GM23338 (cell line): ENCODE results near the gene YBX1. TPM values are rescaled to one million over a fixed set of nuclear protein-coding genes. Genes with fewer than 3 reads are reported as not detected.

Source experiments
- ATAC-seq: fragments of 200-7000 bp; cut with Tn5 transposase; 3 replicates; pipeline ENCODE4 v1.9.1; 2020
- DNase-seq: peaks from one replicate; pipeline ENCODE4 v3.0.0-alpha.2; 2015; ENCODE audit warnings: low spot score
- H2AFZ ChIP-seq: fragments of 200-600 bp; sonication (generic); 2 replicates; pipeline ENCODE4 v1.8.0; 2016; ENCODE audit warnings: antibody characterized with exemption, mild to moderate bottlenecking, moderate library complexity
- H3F3A ChIP-seq: fragments of 200-600 bp; sonication (generic); replicated peaks from 2 replicates; pipeline ENCODE4 v1.8.0; 2017; ENCODE audit warnings: antibody characterized with exemption, mixed run types, low read depth
- H3K27ac ChIP-seq: fragments of 200-600 bp; sonication (generic); 2 replicates; pipeline ENCODE4 v1.6.1; 2016; ENCODE audit warnings: low read depth
- H3K27me3 ChIP-seq: fragments of 200-600 bp; sonication (generic); 2 replicates; pipeline ENCODE4 v1.8.0; 2016; ENCODE audit warnings: mild to moderate bottlenecking, mixed run types, moderate library complexity; ENCODE audit not compliant: insufficient read depth
- H3K36me3 ChIP-seq: fragments of 200-600 bp; sonication (generic); 2 replicates; pipeline ENCODE4 v1.8.0; 2016; ENCODE audit warnings: mild to moderate bottlenecking; ENCODE audit not compliant: insufficient read depth
- H3K4me1 ChIP-seq: fragments of 200-600 bp; sonication (generic); 2 replicates; pipeline ENCODE4 v1.8.0; 2016; ENCODE audit warnings: mild to moderate bottlenecking, moderate library complexity; ENCODE audit not compliant: insufficient read depth
- H3K4me2 ChIP-seq: fragments of 200-600 bp; sonication (generic); 2 replicates; pipeline ENCODE4 v1.7.1; 2017; ENCODE audit warnings: mixed run types
- H3K4me3 ChIP-seq: fragments of 200-600 bp; sonication (generic); 2 replicates; pipeline ENCODE4 v1.6.1; 2016; ENCODE audit warnings: mixed run types
- H3K79me2 ChIP-seq: fragments of 200-600 bp; sonication (generic); replicated peaks from 2 replicates; pipeline ENCODE4 v1.8.0; 2017; ENCODE audit warnings: mild to moderate bottlenecking; ENCODE audit not compliant: insufficient read depth
- H3K9me2 ChIP-seq: fragments of 200-600 bp; sonication (generic); 2 replicates; pipeline ENCODE4 v1.8.0; 2017; ENCODE audit not compliant: insufficient read depth
- H4K20me1 ChIP-seq: fragments of 200-600 bp; sonication (generic); replicated peaks from 2 replicates; pipeline ENCODE4 v1.8.0; 2017; ENCODE audit warnings: mild to moderate bottlenecking; ENCODE audit not compliant: insufficient read depth
- H3K27ac Mint-ChIP-seq: 2 replicates; pipeline ENCODE4 v1.8.0; 2020; ENCODE audit warnings: inconsistent platforms, mild to moderate bottlenecking, moderate library complexity, mixed read lengths
- H3K27me3 Mint-ChIP-seq: 3 replicates; pipeline ENCODE4 v1.8.0; 2022; ENCODE audit warnings: low read depth, mild to moderate bottlenecking, moderate library complexity, mixed read lengths, inconsistent platforms; ENCODE audit not compliant: insufficient read depth, poor library complexity
- H3K36me3 Mint-ChIP-seq: 3 replicates; pipeline ENCODE4 v1.8.0; 2021; ENCODE audit warnings: low read depth, mild to moderate bottlenecking, inconsistent platforms, moderate library complexity, mixed read lengths
- H3K4me1 Mint-ChIP-seq: 3 replicates; pipeline ENCODE4 v1.8.0; 2020; ENCODE audit warnings: mild to moderate bottlenecking, inconsistent platforms, mixed read lengths
- H3K4me3 Mint-ChIP-seq: 3 replicates; pipeline ENCODE4 v1.8.0; 2021; ENCODE audit warnings: moderate library complexity, mild to moderate bottlenecking, inconsistent platforms, mixed read lengths
- H3K9me3 Mint-ChIP-seq: 3 replicates; pipeline ENCODE4 v1.8.0; 2020; ENCODE audit warnings: moderate library complexity, mild to moderate bottlenecking, inconsistent platforms, mixed read lengths
- CREB1 ChIP-seq: fragments of 250-450 bp; sonication (Bioruptor Pico); IDR thresholded peaks from 2 replicates; pipeline ENCODE4 v1.5.0; 2020; ENCODE audit warnings: low read depth, mild to moderate bottlenecking, moderate library complexity
- CTCF ChIP-seq, 2 experiments: fragments of 200-600 bp in 1 of 2; sonication (generic) in 1 of 2; conservative IDR thresholded peaks; 2 replicates each; pipeline versions ENCODE4 v1.5.1 to v1.6.1; 2016 to 2017; ENCODE audit warnings: antibody characterized with exemption in 2 of 2, low read depth in 2 of 2, mild to moderate bottlenecking in 2 of 2, moderate library complexity in 1 of 2
- ETS1 ChIP-seq: IDR thresholded peaks from 2 replicates; pipeline ENCODE4 v1.6.1; 2016; ENCODE audit warnings: antibody characterized with exemption
- EZH2phosphoT487 ChIP-seq: fragments of 200-600 bp; sonication (generic); IDR thresholded peaks from one replicate; pipeline ENCODE4 v1.8.1; 2018; ENCODE audit warnings: antibody characterized with exemption; ENCODE audit not compliant: unreplicated experiment
- NANOG ChIP-seq: IDR thresholded peaks from 2 replicates; pipeline ENCODE4 v1.6.1; 2016; ENCODE audit warnings: antibody characterized with exemption, borderline replicate concordance
- POLR2AphosphoS5 ChIP-seq: IDR thresholded peaks from 2 replicates; pipeline ENCODE4 v1.6.1; 2016; ENCODE audit warnings: antibody characterized with exemption, low read depth
- REST ChIP-seq: IDR thresholded peaks from one replicate; pipeline ENCODE4 v1.6.1; 2018; ENCODE audit warnings: antibody characterized with exemption; ENCODE audit not compliant: unreplicated experiment
- STAT1 ChIP-seq: IDR thresholded peaks from one replicate; pipeline ENCODE4 v1.6.1; 2016; ENCODE audit warnings: antibody characterized with exemption; ENCODE audit not compliant: unreplicated experiment
- ZNF114 ChIP-seq: fragments of 250-450 bp; sonication (Bioruptor Pico); IDR thresholded peaks from 2 replicates; pipeline ENCODE4 v1.5.0; 2020; ENCODE audit warnings: mild to moderate bottlenecking, moderate library complexity
- ZNF331 ChIP-seq: fragments of 250-450 bp; sonication (Bioruptor Pico); IDR thresholded peaks from 2 replicates; pipeline ENCODE4 v1.5.0; 2020; ENCODE audit warnings: low read depth, mild to moderate bottlenecking, moderate library complexity
- ZNF462 ChIP-seq: fragments of 250-450 bp; sonication (Bioruptor Pico); IDR thresholded peaks from 2 replicates; pipeline ENCODE4 v1.5.0; 2020; ENCODE audit warnings: mild to moderate bottlenecking, moderate library complexity
- polyA plus RNA-seq: library from polyadenylated mRNA; unstranded; fragments of >200 nt; fragmentation: Nextera tagmentation; extraction: Ambion mirVana; gene quantifications from 2 replicates; pipeline ENCODE4 v1.2.1, GENCODE V29; 2016
- total RNA-seq: library from RNA; depleted of rRNA; stranded (reverse); fragments of >200 nt; shearing (Covaris generic); gene quantifications from 2 replicates; pipeline ENCODE4 v1.2.3, GENCODE V29; 2014

YBX1 gene
- total and polyA plus RNA-seq, 2 experiments from 2014 or later: 1,282 to 1,441 TPM

- no peaks in the 10 kb centered on the region for H3K9me3 Mint-ChIP-seq
- H3K27ac Mint-ChIP-seq: no peak overlapping the region
- H4K20me1 ChIP-seq: no peaks in the 10 kb centered on the region
- TF ChIP-seq ZNF331 (CRISPR knock-in tag): no peak
- TF ChIP-seq CTCF (conservative IDR thresholded peaks at IDR 0.05; ENCODE audit: low read depth in 2 of 2): no peak
- no peak for TF ChIP-seq REST
- TF ChIP-seq CREB1 (CRISPR knock-in tag): no peak
- no peak for TF ChIP-seq ZNF114 (CRISPR knock-in tag)
- TF ChIP-seq ZNF462: no peak
- TF ChIP-seq EZH2phosphoT487: no peak
- no peak for TF ChIP-seq STAT1
- TF ChIP-seq ETS1: no peak
- TF ChIP-seq POLR2AphosphoS5: no peak
- TF ChIP-seq NANOG: no peak
- no peak overlapping the region for H3K4me3 ChIP-seq
- H3K4me3 Mint-ChIP-seq: no peak overlapping the region
- H3K27ac ChIP-seq: no peak overlapping the region
- peaks cover 2% of the 10 kb centered on the region; the same call in 1 of the 3 replicates for H3K36me3 Mint-ChIP-seq
- H3K4me2 ChIP-seq: no peak overlapping the region
- H3K4me1 ChIP-seq: no peaks in the 10 kb centered on the region
- H3F3A ChIP-seq: no peaks in the 10 kb centered on the region
- H3K27me3 ChIP-seq: no peaks in the 10 kb centered on the region
- no peak for ATAC-seq
- H3K4me1 Mint-ChIP-seq: peaks cover 12% of the 10 kb centered on the region
- H3K36me3 ChIP-seq: no peaks in the 10 kb centered on the region
- peaks cover 7% of the 10 kb centered on the region for H3K27me3 Mint-ChIP-seq
- H3K79me2 ChIP-seq: no peaks in the 10 kb centered on the region
- no peak for DNase-seq
- H3K9me2 ChIP-seq: no peaks in the 10 kb centered on the region
- H2AFZ ChIP-seq: no peak overlapping the region
These were observed 50.0 kb downstream of the YBX1 start for GRCh38 chr1:42732126-42732680.
